Spleen (tissue), 7 donors: Measurements from ENCODE around the gene JAKMIP3.

ENCODE experiments used
- POLR2A ChIP-seq, 3 donors: fragments of 450-650 bp; IDR thresholded peaks; one replicate each; pipeline ENCODE4 v1.5.1; 2017; ENCODE audit warnings: antibody characterized with exemption in 3 of 3, mild to moderate bottlenecking in 1 of 3
- TF ChIP-seq, protein P1 (sequence below), 11 experiments: fragments of 200-600 bp in 7 of 11; fragments of 450-650 bp in 4 of 11; sonication (generic) in 4 of 11; IDR thresholded peaks in 8 of 11; conservative IDR thresholded peaks in 3 of 11; 1 replicate in 7 of 11; 2 replicates in 4 of 11; pipeline versions ENCODE4 v1.4.0 to v1.8.0; 2016 to 2021; ENCODE audit warnings: antibody characterized with exemption in 11 of 11, inconsistent platforms in 4 of 11, mild to moderate bottlenecking in 1 of 11
- donor health status: DM: no; HTN: no; CAD: no; lungs with moderate emphysema.
- donor health status: DM: no; HTN: no; CAD: no.
- donor health status: DM: no; HTN: no; CAD: no.

- no peak for TF ChIP-seq POLR2A (IDR thresholded peaks at IDR 0.05)
- TF ChIP-seq, protein P1, sequence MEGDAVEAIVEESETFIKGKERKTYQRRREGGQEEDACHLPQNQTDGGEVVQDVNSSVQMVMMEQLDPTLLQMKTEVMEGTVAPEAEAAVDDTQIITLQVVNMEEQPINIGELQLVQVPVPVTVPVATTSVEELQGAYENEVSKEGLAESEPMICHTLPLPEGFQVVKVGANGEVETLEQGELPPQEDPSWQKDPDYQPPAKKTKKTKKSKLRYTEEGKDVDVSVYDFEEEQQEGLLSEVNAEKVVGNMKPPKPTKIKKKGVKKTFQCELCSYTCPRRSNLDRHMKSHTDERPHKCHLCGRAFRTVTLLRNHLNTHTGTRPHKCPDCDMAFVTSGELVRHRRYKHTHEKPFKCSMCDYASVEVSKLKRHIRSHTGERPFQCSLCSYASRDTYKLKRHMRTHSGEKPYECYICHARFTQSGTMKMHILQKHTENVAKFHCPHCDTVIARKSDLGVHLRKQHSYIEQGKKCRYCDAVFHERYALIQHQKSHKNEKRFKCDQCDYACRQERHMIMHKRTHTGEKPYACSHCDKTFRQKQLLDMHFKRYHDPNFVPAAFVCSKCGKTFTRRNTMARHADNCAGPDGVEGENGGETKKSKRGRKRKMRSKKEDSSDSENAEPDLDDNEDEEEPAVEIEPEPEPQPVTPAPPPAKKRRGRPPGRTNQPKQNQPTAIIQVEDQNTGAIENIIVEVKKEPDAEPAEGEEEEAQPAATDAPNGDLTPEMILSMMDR (IDR thresholded peaks at IDR 0.05 in 8 of 11, conservative IDR thresholded peaks at IDR 0.05 in 3 of 11): no peak
Observed at GRCh38 chr10:132066186-132066585, 440 bp downstream of the JAKMIP3 start.
